ENCODE data around the gene LARGE1.
"Not testable (repeated sequence)": the region's sequence is repeated elsewhere in the genome, so short reads cannot be mapped to it uniquely, and the experiment has no call there.

The LARGE1 gene

GRCh38 chr22:33464698-33465097 lies 455.6 kb downstream of the LARGE1 start:
- Histone ChIP-seq H3K79me2 (ENCODE audit: insufficient read depth, low read length) (no peaks in the 10 kb centered on the region), H3K9ac (ENCODE audit: low read depth, low read length) (no peak overlapping the region), H4K20me1 (ENCODE audit: insufficient read depth, low read length) (no peaks in the 10 kb centered on the region; the same call in 1 of the 2 replicates), H3K4me1 (ENCODE audit: insufficient read depth, low read length) (no peaks in the 10 kb centered on the region), H3K4me3 (ENCODE audit: low read depth in 1 of 2, low read length in 2 of 2) (no peak overlapping the region), H3K36me3 (ENCODE audit: insufficient read depth, low read length) (no peaks in the 10 kb centered on the region), H3K27ac (ENCODE audit: low read length) (no peak overlapping the region), H2AFZ (ENCODE audit: low read depth, low read length) (no peak overlapping the region), H3K9me3 (ENCODE audit: insufficient read depth, low read length, severe bottlenecking) (no peaks in the 10 kb centered on the region), H3K4me2 (ENCODE audit: insufficient read depth, low read length) (no peak overlapping the region), H3K27me3 (ENCODE audit: insufficient read depth, low read length, poor library complexity) (no peaks in the 10 kb centered on the region)
- ATAC-seq (ENCODE audit: insufficient read depth, low read depth) (no peak), DNase-seq (no peak)
- TF ChIP-seq CTCF (IDR thresholded peaks at IDR 0.05; ENCODE audit: borderline replicate concordance, extremely low read depth, low read length, poor library complexity, severe bottlenecking) (no peak), EZH2 (IDR thresholded peaks at IDR 0.05; ENCODE audit: borderline replicate concordance, low read depth, low read length, severe bottlenecking) (no peak)

- Histone ChIP-seq H3K9ac (ENCODE audit: low read depth, low read length) (no peak overlapping the region), H3K27me3 (ENCODE audit: insufficient read depth, low read length, poor library complexity) (no peaks in the 10 kb centered on the region), H3K4me2 (ENCODE audit: insufficient read depth, low read length) (no peak overlapping the region), H3K9me3 (ENCODE audit: insufficient read depth, low read length, severe bottlenecking) (no peaks in the 10 kb centered on the region), H3K27ac (ENCODE audit: low read length) (no peak overlapping the region), H3K79me2 (ENCODE audit: insufficient read depth, low read length) (no peaks in the 10 kb centered on the region), H2AFZ (ENCODE audit: low read depth, low read length) (no peak overlapping the region), H3K36me3 (ENCODE audit: insufficient read depth, low read length) (no peaks in the 10 kb centered on the region), H3K4me3 (ENCODE audit: low read depth in 1 of 2, low read length in 2 of 2) (no peak overlapping the region), H4K20me1 (ENCODE audit: insufficient read depth, low read length) (no peaks in the 10 kb centered on the region), H3K4me1 (ENCODE audit: insufficient read depth, low read length) (no peaks in the 10 kb centered on the region)
- DNase-seq (no peak), ATAC-seq (ENCODE audit: insufficient read depth, low read depth) (no peak)
- no peak for TF ChIP-seq CTCF (IDR thresholded peaks at IDR 0.05; ENCODE audit: borderline replicate concordance, extremely low read depth, low read length, poor library complexity, severe bottlenecking)
- no peak for TF ChIP-seq EZH2 (IDR thresholded peaks at IDR 0.05; ENCODE audit: borderline replicate concordance, low read depth, low read length, severe bottlenecking)
Measured at GRCh38 chr22:33461698-33462434, 458.4 kb downstream of the LARGE1 start.

GRCh38 chr22:33461245-33461644 lies 459.0 kb downstream of the LARGE1 start:
- not testable (repeated sequence) for H3K4me2 ChIP-seq (ENCODE audit: insufficient read depth, low read length); ATAC-seq (ENCODE audit: insufficient read depth, low read depth); H4K20me1 ChIP-seq (ENCODE audit: insufficient read depth, low read length); DNase-seq; H3K9me3 ChIP-seq (ENCODE audit: insufficient read depth, low read length, severe bottlenecking); H3K79me2 ChIP-seq (ENCODE audit: insufficient read depth, low read length); H3K4me3 ChIP-seq (ENCODE audit: low read depth in 1 of 2, low read length in 2 of 2); H2AFZ ChIP-seq (ENCODE audit: low read depth, low read length); H3K4me1 ChIP-seq (ENCODE audit: insufficient read depth, low read length); H3K27ac ChIP-seq (ENCODE audit: low read length); H3K27me3 ChIP-seq (ENCODE audit: insufficient read depth, low read length, poor library complexity); H3K36me3 ChIP-seq (ENCODE audit: insufficient read depth, low read length); H3K9ac ChIP-seq (ENCODE audit: low read depth, low read length)

- H3K27me3 ChIP-seq (ENCODE audit: insufficient read depth, low read length, poor library complexity): no peaks in the 10 kb centered on the region
- H4K20me1 ChIP-seq (ENCODE audit: insufficient read depth, low read length): no peaks in the 10 kb centered on the region
- ATAC-seq (ENCODE audit: insufficient read depth, low read depth) (no peak), DNase-seq (no peak)
- H2AFZ ChIP-seq (ENCODE audit: low read depth, low read length): no peak overlapping the region
- no peak overlapping the region for H3K9ac ChIP-seq (ENCODE audit: low read depth, low read length)
- TF ChIP-seq EZH2 (IDR thresholded peaks at IDR 0.05; ENCODE audit: borderline replicate concordance, low read depth, low read length, severe bottlenecking) (no peak), CTCF (IDR thresholded peaks at IDR 0.05; ENCODE audit: borderline replicate concordance, extremely low read depth, low read length, poor library complexity, severe bottlenecking) (no peak)
- H3K27ac ChIP-seq (ENCODE audit: low read length): no peak overlapping the region
- no peaks in the 10 kb centered on the region for H3K4me1 ChIP-seq (ENCODE audit: insufficient read depth, low read length)
- H3K4me2 ChIP-seq (ENCODE audit: insufficient read depth, low read length): no peak overlapping the region
- no peak overlapping the region for H3K4me3 ChIP-seq (ENCODE audit: low read depth in 1 of 2, low read length in 2 of 2)
- H3K36me3 ChIP-seq (ENCODE audit: insufficient read depth, low read length): no peaks in the 10 kb centered on the region
- H3K79me2 ChIP-seq (ENCODE audit: insufficient read depth, low read length): no peaks in the 10 kb centered on the region
- no peaks in the 10 kb centered on the region for H3K9me3 ChIP-seq (ENCODE audit: insufficient read depth, low read length, severe bottlenecking)
Measured at GRCh38 chr22:33459137-33459536, 461.1 kb downstream of the LARGE1 start.

All from DND-41 (cell line).